Suprapubic skin (tissue), 4 donors: Measurements from ENCODE around the gene HLA-DOA. TPM values are rescaled to one million over a fixed set of nuclear protein-coding genes. Genes with fewer than 3 reads are reported as not detected.

ENCODE experiments used
- DNase-seq, 2 donors: peaks; one replicate each; pipeline ENCODE4 v3.0.0-alpha.2; 2019; ENCODE audit warnings: low spot score in 2 of 2
- H3K27ac ChIP-seq: fragments of 200-600 bp; sonication (generic); one replicate; pipeline ENCODE4 v1.5.1; 2019
- H3K27me3 ChIP-seq: fragments of 200-600 bp; sonication (generic); one replicate; pipeline ENCODE4 v1.5.1; 2019
- H3K36me3 ChIP-seq: fragments of 200-600 bp; sonication (generic); one replicate; pipeline ENCODE4 v1.5.1; 2019
- H3K4me1 ChIP-seq: fragments of 200-600 bp; sonication (generic); one replicate; pipeline ENCODE4 v1.5.1; 2019
- H3K4me3 ChIP-seq: fragments of 200-600 bp; sonication (generic); one replicate; pipeline ENCODE4 v1.5.1; 2019; ENCODE audit warnings: mild to moderate bottlenecking
- H3K9me3 ChIP-seq: fragments of 200-600 bp; sonication (generic); one replicate; pipeline ENCODE4 v1.5.1; 2019
- CTCF ChIP-seq, 2 donors: fragments of 200-600 bp in 1 of 2; fragments of 450-650 bp in 1 of 2; sonication (generic) in 1 of 2; IDR thresholded peaks; one replicate each; pipeline ENCODE4 v1.5.1; 2016 to 2019; ENCODE audit warnings: antibody characterized with exemption in 2 of 2, mild to moderate bottlenecking in 1 of 2, moderate library complexity in 1 of 2
- EP300 ChIP-seq: sonication (generic); formaldehyde crosslinking; IDR thresholded peaks from one replicate; pipeline ENCODE4 v1.6.1; 2017; ENCODE audit warnings: antibody characterized with exemption
- POLR2A ChIP-seq, 2 donors: fragments of 450-650 bp; IDR thresholded peaks; one replicate each; pipeline ENCODE4 v1.6.1; 2017; ENCODE audit warnings: antibody characterized with exemption in 2 of 2, mild to moderate bottlenecking in 2 of 2, moderate library complexity in 2 of 2
- POLR2AphosphoS5 ChIP-seq, 3 donors: sonication (generic); formaldehyde crosslinking; IDR thresholded peaks; one replicate each; pipeline ENCODE4 v1.6.1; 2017; ENCODE audit warnings: antibody characterized with exemption in 3 of 3
- WGBS: methylation state at CpG from one replicate; pipeline ENCODE4 v1.1.5; 2018; 5-methylcytosine and 5-hydroxymethylcytosine counted together
- total RNA-seq, 4 donors: library from RNA; depleted of rRNA; stranded (reverse); fragments of >200 nt; gene quantifications; one replicate each; pipeline ENCODE4 v1.1.0, GENCODE V29; 2016

Gene HLA-DOA
- total RNA-seq, 4 donors from 2014 or later = 6.8 to 14.3 (median 8.0) TPM

DNA sequence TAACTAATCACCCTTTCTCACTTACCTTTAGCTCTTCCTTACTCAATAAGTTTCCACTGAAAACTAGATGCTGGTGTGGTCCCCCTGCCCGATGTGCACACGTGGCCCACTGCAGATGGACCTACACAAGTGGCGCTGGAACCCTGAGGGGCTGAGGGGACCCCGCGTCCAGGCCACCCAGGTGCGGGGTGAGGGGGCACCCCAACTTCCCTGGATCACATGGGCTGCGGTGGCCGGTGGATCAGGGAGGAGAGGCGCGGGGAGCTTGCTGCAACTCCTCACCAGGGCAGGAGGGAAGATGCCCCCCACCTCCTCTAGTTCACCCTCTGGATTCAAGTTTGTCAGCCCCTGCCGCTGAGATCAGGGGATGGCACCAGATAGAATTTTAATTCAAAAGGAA, 12.5 kb upstream of the HLA-DOA start:
- Histone ChIP-seq H3K27ac (no peak overlapping the region), H3K9me3 (no peaks in the 10 kb centered on the region), H3K27me3 (no peaks in the 10 kb centered on the region), H3K36me3 (no peaks in the 10 kb centered on the region), H3K4me3 (no peak overlapping the region), H3K4me1 (peaks cover 8% of the 10 kb centered on the region)
- WGBS = 93% methylated on average over 9 of the region's 11 CpGs
- TF ChIP-seq EP300 = no peak
- TF ChIP-seq CTCF (IDR thresholded peaks at IDR 0.05) = no peak
- TF ChIP-seq POLR2A (IDR thresholded peaks at IDR 0.05) = no peak
- no peak for TF ChIP-seq POLR2AphosphoS5 (IDR thresholded peaks at IDR 0.05)
- no peak for DNase-seq

- Histone ChIP-seq H3K27me3 (peaks cover 2% of the 10 kb centered on the region), H3K27ac (peak overlapping the region; percentile 70), H3K4me3 (peak overlapping the region; percentile 29), H3K4me1 (peaks cover 8% of the 10 kb centered on the region), H3K36me3 (no peaks in the 10 kb centered on the region), H3K9me3 (no peaks in the 10 kb centered on the region)
- TF ChIP-seq POLR2A (IDR thresholded peaks at IDR 0.05) (no peak), EP300 (no peak), CTCF (IDR thresholded peaks at IDR 0.05) (no peak), POLR2AphosphoS5 (IDR thresholded peaks at IDR 0.05) (no peak)
- DNase-seq = no peak
These were observed 10.0 kb upstream of the HLA-DOA start for GRCh38 chr6:33019372-33019771.

DNA sequence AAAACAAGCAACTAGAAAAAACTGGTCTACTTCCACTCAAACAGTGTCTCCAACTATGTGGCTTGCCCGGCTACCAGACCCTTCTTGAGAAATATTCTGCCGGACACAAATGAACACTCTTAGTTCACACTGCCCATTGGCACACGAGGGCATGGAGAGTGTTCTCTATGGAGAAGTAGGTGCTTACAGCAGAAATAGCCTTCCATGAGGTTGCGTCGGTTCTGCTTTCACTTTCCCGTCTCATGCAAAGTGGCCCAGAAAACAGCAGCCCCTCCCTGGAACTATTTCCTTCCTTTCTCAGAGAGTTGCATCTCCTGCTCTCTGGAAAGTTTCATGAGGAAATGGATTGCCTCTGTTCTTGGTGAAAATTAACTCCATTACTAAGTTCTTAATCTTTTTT, 9.5 kb upstream of the HLA-DOA start:
- Histone ChIP-seq H3K4me3 (peak overlapping the region; percentile 29), H3K36me3 (no peaks in the 10 kb centered on the region), H3K27ac (peak overlapping the region; percentile 70), H3K4me1 (peaks cover 8% of the 10 kb centered on the region), H3K9me3 (no peaks in the 10 kb centered on the region), H3K27me3 (peaks cover 6% of the 10 kb centered on the region)
- 10% methylated on average over 6 of the region's 6 CpGs for WGBS
- TF ChIP-seq POLR2AphosphoS5 (IDR thresholded peaks at IDR 0.05) (peak in 1 of 3 donors; percentile 75), POLR2A (IDR thresholded peaks at IDR 0.05) (no peak), CTCF (IDR thresholded peaks at IDR 0.05) (no peak), EP300 (no peak)
- DNase-seq = peak in 1 of 2 donors; percentile 79

DNA sequence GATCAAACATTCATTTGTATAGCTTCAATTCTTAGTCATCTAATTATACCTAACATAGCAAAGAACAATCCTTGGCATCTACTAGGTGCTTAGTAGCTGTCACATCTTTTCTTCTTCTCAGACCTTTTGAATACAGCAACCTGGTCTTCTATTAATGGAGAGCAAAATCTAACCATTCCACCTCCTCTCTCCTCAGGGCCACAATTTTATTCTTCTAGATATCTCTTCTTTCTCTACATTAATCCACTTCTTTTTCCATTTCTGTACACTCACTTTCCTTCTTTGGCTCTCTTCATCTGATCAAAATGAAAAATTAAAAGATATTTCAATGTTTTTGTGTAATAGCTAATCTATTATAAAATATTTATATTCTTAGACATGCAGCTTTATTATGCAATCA, 9.0 kb upstream of the HLA-DOA start:
- Histone ChIP-seq H3K27me3 (peaks cover 11% of the 10 kb centered on the region), H3K9me3 (no peaks in the 10 kb centered on the region), H3K4me1 (peaks cover 8% of the 10 kb centered on the region), H3K4me3 (peak overlapping the region; percentile 29), H3K27ac (peak overlapping the region; percentile 70), H3K36me3 (no peaks in the 10 kb centered on the region)
- no peak for TF ChIP-seq POLR2A (IDR thresholded peaks at IDR 0.05)
- no peak for TF ChIP-seq POLR2AphosphoS5 (IDR thresholded peaks at IDR 0.05)
- no peak for TF ChIP-seq CTCF (IDR thresholded peaks at IDR 0.05)
- no peak for TF ChIP-seq EP300
- DNase-seq = no peak

DNA sequence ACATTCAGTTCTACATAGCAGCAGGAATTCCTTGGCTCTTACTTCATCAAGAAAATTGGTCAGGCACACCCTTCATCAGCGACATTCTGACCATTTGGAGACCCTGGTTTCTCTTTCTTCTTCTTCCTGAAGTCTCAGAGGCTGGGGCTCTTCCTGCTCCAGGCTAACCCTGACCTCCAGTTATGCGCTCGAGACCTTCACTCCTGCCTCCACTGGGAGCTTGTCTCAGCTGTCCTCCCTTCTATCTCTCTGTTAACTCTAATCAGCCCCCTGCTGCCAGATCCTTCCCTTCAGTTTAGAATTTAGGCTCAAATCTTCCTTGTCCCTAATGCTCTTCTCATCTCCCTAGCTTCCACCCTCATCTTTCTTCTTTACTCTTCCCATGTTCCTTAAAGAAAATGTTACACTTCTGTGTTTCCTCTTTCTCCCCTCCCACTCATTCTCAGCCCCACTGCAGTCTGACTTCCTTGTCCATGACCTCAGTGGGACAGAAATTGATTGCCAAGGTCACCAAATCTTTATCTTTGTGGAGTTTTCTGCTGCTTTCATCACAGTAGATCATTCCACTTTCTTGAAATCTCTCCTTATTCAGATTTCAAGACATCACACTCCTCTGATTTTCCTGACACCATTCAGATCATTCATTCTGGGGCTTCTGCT, 8.4 kb upstream of the HLA-DOA start:
- Histone ChIP-seq H3K9me3 (no peaks in the 10 kb centered on the region), H3K4me1 (peaks cover 8% of the 10 kb centered on the region), H3K4me3 (no peak overlapping the region), H3K27ac (peak overlapping the region; percentile 70), H3K27me3 (peaks cover 15% of the 10 kb centered on the region), H3K36me3 (no peaks in the 10 kb centered on the region)
- TF ChIP-seq CTCF (IDR thresholded peaks at IDR 0.05) = no peak
- no peak for TF ChIP-seq EP300
- no peak for TF ChIP-seq POLR2AphosphoS5 (IDR thresholded peaks at IDR 0.05)
- DNase-seq = no peak
- WGBS = 82% methylated on average over 3 of the region's 3 CpGs
